SW 1271 (cell line): ENCODE measurements around the gene HORMAD2.

Experiments used
- DNase-seq, 2 experiments: peaks; one replicate each; lab custom pipeline; 2025; lab: John Stamatoyannopoulos, UW

The HORMAD2 gene

GRCh38 chr22:30113494-30113893 is 33.2 kb downstream of the HORMAD2 start:
- no peak for DNase-seq

GRCh38 chr22:30114361-30114760 is 34.1 kb downstream of the HORMAD2 start:
- no peak for DNase-seq

GRCh38 chr22:30115705-30116104 is 35.4 kb downstream of the HORMAD2 start:
- DNase-seq: no peak

- peak in 1 of 2 experiments; percentile 17 for DNase-seq
These were observed 36.3 kb downstream of the HORMAD2 start for GRCh38 chr22:30116362-30117117.

GRCh38 chr22:30117256-30117655 is 37.0 kb downstream of the HORMAD2 start:
- no peak for DNase-seq

GRCh38 chr22:30118291-30118690 is 38.0 kb downstream of the HORMAD2 start:
- DNase-seq: no peak

- DNase-seq: no peak
These were observed 41.7 kb downstream of the HORMAD2 start for GRCh38 chr22:30121960-30122359.

- DNase-seq: no peak
These were observed 43.2 kb downstream of the HORMAD2 start for GRCh38 chr22:30123463-30123862.

- DNase-seq: no peak
These were observed 47.5 kb downstream of the HORMAD2 start for GRCh38 chr22:30127749-30128166.

- DNase-seq: no peak
These were observed 48.2 kb downstream of the HORMAD2 start for GRCh38 chr22:30128511-30128910.

GRCh38 chr22:30129636-30130035 is 49.4 kb downstream of the HORMAD2 start:
- DNase-seq: no peak

GRCh38 chr22:30132290-30132996 is 52.2 kb downstream of the HORMAD2 start:
- no peak for DNase-seq

- DNase-seq: no peak
These were observed 60.1 kb downstream of the HORMAD2 start for GRCh38 chr22:30140414-30140813.

GRCh38 chr22:30143265-30143664 is 63.0 kb downstream of the HORMAD2 start:
- DNase-seq: no peak

- DNase-seq: no peak
These were observed 64.1 kb downstream of the HORMAD2 start for GRCh38 chr22:30144391-30144790.

- no peak for DNase-seq
These were observed 69.9 kb downstream of the HORMAD2 start for GRCh38 chr22:30150212-30150611.

- DNase-seq: no peak
These were observed 78.0 kb downstream of the HORMAD2 start for GRCh38 chr22:30158277-30158676.

GRCh38 chr22:30158744-30159500 is 78.7 kb downstream of the HORMAD2 start:
- no peak for DNase-seq

GRCh38 chr22:30159561-30160353 is 79.5 kb downstream of the HORMAD2 start:
- no peak for DNase-seq

GRCh38 chr22:30161051-30161469 is 80.8 kb downstream of the HORMAD2 start:
- no peak for DNase-seq

GRCh38 chr22:30167296-30167695 is 87.0 kb downstream of the HORMAD2 start:
- DNase-seq: no peak

- DNase-seq: no peak
These were observed 87.5 kb downstream of the HORMAD2 start for GRCh38 chr22:30167734-30168133.
